Measurements from ENCODE around the gene POLR3E.
"Not testable (repeated sequence)": the region's sequence is repeated elsewhere in the genome, so short reads cannot be mapped to it uniquely, and the experiment has no call there.

POLR3E gene

GRCh38 chr16:22337045-22337444 lies 39.8 kb downstream of the POLR3E start:
- DNase-seq: no peak

- no peak for DNase-seq
These were observed 40.8 kb downstream of the POLR3E start for GRCh38 chr16:22337849-22338635.

- DNase-seq: no peak
These were observed 43.7 kb downstream of the POLR3E start for GRCh38 chr16:22340945-22341344.

- no peak for DNase-seq
These were observed 44.9 kb downstream of the POLR3E start for GRCh38 chr16:22342082-22342481.

- no peak for DNase-seq
These were observed 49.3 kb downstream of the POLR3E start for GRCh38 chr16:22346483-22346882.

- DNase-seq: no peak
These were observed 50.1 kb downstream of the POLR3E start for GRCh38 chr16:22347100-22347820.

- no peak for DNase-seq
These were observed 51.1 kb downstream of the POLR3E start for GRCh38 chr16:22348291-22348690.

- not testable (repeated sequence) for DNase-seq
These were observed 53.8 kb downstream of the POLR3E start for GRCh38 chr16:22351017-22351416.

GRCh38 chr16:22352140-22352539 lies 54.9 kb downstream of the POLR3E start:
- no peak for DNase-seq

GRCh38 chr16:22352723-22353122 lies 55.5 kb downstream of the POLR3E start:
- DNase-seq: no peak

- DNase-seq: no peak
These were observed 56.1 kb downstream of the POLR3E start for GRCh38 chr16:22353191-22353919.

- DNase-seq: no peak
These were observed 56.8 kb downstream of the POLR3E start for GRCh38 chr16:22353933-22354541.

- DNase-seq: no peak
These were observed 58.3 kb downstream of the POLR3E start for GRCh38 chr16:22355487-22355908.

GRCh38 chr16:22356930-22357634 lies 59.9 kb downstream of the POLR3E start:
- no peak for DNase-seq

GRCh38 chr16:22357635-22357971 lies 60.4 kb downstream of the POLR3E start:
- DNase-seq: no peak

GRCh38 chr16:22358000-22358399 lies 60.8 kb downstream of the POLR3E start:
- no peak for DNase-seq

GRCh38 chr16:22359679-22360078 lies 62.5 kb downstream of the POLR3E start:
- no peak for DNase-seq

GRCh38 chr16:22360963-22361659 lies 63.9 kb downstream of the POLR3E start:
- no peak for DNase-seq

GRCh38 chr16:22364241-22364640 lies 67.0 kb downstream of the POLR3E start:
- no peak for DNase-seq

- no peak for DNase-seq
These were observed 69.2 kb downstream of the POLR3E start for GRCh38 chr16:22366371-22366770.

GRCh38 chr16:22366889-22367288 lies 69.7 kb downstream of the POLR3E start:
- DNase-seq: no peak

Measured in NCI-H146 (cell line).